Activated CD8-positive, alpha-beta memory T cell treated with anti-CD3 and anti-CD28 coated beads for 24 hours (primary cell): ENCODE results near the gene PURA.

Source experiments
- DNase-seq: peaks from one replicate; pipeline ENCODE4 v3.0.0-alpha.2; 2020

The PURA gene

GRCh38 chr5:140165101-140165922, 51.4 kb downstream of the PURA start:
- no peak for DNase-seq

- no peak for DNase-seq
These were observed 52.0 kb downstream of the PURA start for GRCh38 chr5:140165923-140166270.

- DNase-seq: no peak
These were observed 53.0 kb downstream of the PURA start for GRCh38 chr5:140166911-140167310.

- DNase-seq: no peak
These were observed 54.5 kb downstream of the PURA start for GRCh38 chr5:140168371-140168770.

- DNase-seq: no peak
These were observed 55.5 kb downstream of the PURA start for GRCh38 chr5:140169410-140169809.

GRCh38 chr5:140172483-140172882, 58.6 kb downstream of the PURA start:
- DNase-seq: no peak

GRCh38 chr5:140174014-140174413, 60.1 kb downstream of the PURA start:
- no peak for DNase-seq

GRCh38 chr5:140174465-140175366, 60.8 kb downstream of the PURA start, which contains the start of gene CYSTM1:
TSS of gene CYSTM1 (plus strand) at chr5:140175188. CDS start at chr5:140194466, 19,278 bp downstream.
- peak; percentile 97 for DNase-seq
